ENCODE results near the gene SKAP1.

GRCh38 chr17:48191362-48191761 lies 238.7 kb downstream of the SKAP1 start:
- TF ChIP-seq, protein P1, sequence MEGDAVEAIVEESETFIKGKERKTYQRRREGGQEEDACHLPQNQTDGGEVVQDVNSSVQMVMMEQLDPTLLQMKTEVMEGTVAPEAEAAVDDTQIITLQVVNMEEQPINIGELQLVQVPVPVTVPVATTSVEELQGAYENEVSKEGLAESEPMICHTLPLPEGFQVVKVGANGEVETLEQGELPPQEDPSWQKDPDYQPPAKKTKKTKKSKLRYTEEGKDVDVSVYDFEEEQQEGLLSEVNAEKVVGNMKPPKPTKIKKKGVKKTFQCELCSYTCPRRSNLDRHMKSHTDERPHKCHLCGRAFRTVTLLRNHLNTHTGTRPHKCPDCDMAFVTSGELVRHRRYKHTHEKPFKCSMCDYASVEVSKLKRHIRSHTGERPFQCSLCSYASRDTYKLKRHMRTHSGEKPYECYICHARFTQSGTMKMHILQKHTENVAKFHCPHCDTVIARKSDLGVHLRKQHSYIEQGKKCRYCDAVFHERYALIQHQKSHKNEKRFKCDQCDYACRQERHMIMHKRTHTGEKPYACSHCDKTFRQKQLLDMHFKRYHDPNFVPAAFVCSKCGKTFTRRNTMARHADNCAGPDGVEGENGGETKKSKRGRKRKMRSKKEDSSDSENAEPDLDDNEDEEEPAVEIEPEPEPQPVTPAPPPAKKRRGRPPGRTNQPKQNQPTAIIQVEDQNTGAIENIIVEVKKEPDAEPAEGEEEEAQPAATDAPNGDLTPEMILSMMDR (IDR thresholded peaks at IDR 0.05): no peak
- TF ChIP-seq POLR2AphosphoS5 (IDR thresholded peaks at IDR 0.05): no peak

All from upper lobe of left lung (tissue), 4 donors.